ENCODE data around the gene NFIA.
A peak's percentile ranks its signal among the peaks of the same experiment; 100 is the strongest.

NFIA gene

GRCh38 chr1:61453111-61453961 lies 371.0 kb downstream of the NFIA start (continued):
- peak; percentile 77 for TF ChIP-seq PRDM4 (tag by site-specific recombination; IDR thresholded peaks at IDR 0.05)
- no peak for TF ChIP-seq HOXC10 (CRISPR knock-in tag; IDR thresholded peaks at IDR 0.05)
- TF ChIP-seq, protein P1, sequence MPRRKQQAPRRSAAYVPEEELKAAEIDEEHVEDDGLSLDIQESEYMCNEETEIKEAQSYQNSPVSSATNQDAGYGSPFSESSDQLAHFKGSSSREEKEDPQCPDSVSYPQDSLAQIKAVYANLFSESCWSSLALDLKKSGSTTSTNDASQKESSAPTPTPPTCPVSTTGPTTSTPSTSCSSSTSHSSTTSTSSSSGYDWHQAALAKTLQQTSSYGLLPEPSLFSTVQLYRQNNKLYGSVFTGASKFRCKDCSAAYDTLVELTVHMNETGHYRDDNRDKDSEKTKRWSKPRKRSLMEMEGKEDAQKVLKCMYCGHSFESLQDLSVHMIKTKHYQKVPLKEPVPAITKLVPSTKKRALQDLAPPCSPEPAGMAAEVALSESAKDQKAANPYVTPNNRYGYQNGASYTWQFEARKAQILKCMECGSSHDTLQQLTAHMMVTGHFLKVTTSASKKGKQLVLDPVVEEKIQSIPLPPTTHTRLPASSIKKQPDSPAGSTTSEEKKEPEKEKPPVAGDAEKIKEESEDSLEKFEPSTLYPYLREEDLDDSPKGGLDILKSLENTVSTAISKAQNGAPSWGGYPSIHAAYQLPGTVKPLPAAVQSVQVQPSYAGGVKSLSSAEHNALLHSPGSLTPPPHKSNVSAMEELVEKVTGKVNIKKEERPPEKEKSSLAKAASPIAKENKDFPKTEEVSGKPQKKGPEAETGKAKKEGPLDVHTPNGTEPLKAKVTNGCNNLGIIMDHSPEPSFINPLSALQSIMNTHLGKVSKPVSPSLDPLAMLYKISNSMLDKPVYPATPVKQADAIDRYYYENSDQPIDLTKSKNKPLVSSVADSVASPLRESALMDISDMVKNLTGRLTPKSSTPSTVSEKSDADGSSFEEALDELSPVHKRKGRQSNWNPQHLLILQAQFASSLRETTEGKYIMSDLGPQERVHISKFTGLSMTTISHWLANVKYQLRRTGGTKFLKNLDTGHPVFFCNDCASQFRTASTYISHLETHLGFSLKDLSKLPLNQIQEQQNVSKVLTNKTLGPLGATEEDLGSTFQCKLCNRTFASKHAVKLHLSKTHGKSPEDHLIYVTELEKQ (tag by site-specific recombination; IDR thresholded peaks at IDR 0.05; ENCODE audit: borderline replicate concordance): no peak
- TF ChIP-seq ZNF76 (tag by site-specific recombination; IDR thresholded peaks at IDR 0.05; ENCODE audit: borderline replicate concordance, low read depth): no peak
- TF ChIP-seq ZNF561 (tag by site-specific recombination; IDR thresholded peaks at IDR 0.05; ENCODE audit: borderline replicate concordance): peak; percentile 38; the same call in 1 of the 2 replicates
- TF ChIP-seq GLI2 (tag by site-specific recombination; IDR thresholded peaks at IDR 0.05; ENCODE audit: borderline replicate concordance, low read depth): no peak
- TF ChIP-seq ZNF266 (tag by site-specific recombination; IDR thresholded peaks at IDR 0.05; ENCODE audit: low read depth): no peak
- TF ChIP-seq, protein P2, sequence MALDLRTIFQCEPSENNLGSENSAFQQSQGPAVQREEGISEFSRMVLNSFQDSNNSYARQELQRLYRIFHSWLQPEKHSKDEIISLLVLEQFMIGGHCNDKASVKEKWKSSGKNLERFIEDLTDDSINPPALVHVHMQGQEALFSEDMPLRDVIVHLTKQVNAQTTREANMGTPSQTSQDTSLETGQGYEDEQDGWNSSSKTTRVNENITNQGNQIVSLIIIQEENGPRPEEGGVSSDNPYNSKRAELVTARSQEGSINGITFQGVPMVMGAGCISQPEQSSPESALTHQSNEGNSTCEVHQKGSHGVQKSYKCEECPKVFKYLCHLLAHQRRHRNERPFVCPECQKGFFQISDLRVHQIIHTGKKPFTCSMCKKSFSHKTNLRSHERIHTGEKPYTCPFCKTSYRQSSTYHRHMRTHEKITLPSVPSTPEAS (tag by site-specific recombination; IDR thresholded peaks at IDR 0.05): 0 out of 2 replicates have a peak, but pooled peaks have one; percentile 32
- TF ChIP-seq ZNF777 (tag by site-specific recombination; IDR thresholded peaks at IDR 0.05; ENCODE audit: borderline replicate concordance): no peak
- peak; percentile 61; the same call in 1 of the 2 replicates for TF ChIP-seq ZXDB (tag by site-specific recombination; IDR thresholded peaks at IDR 0.05)
- no peak for TF ChIP-seq ZNF239 (tag by site-specific recombination; IDR thresholded peaks at IDR 0.05)
- TF ChIP-seq ZBTB20 (tag by site-specific recombination; IDR thresholded peaks at IDR 0.05): 0 out of 2 replicates have a peak, but pooled peaks have one; percentile 17
- TF ChIP-seq ZNF335 (tag by site-specific recombination; conservative IDR thresholded peaks at IDR 0.05): peak; percentile 87
- TF ChIP-seq ZNF521 (tag by site-specific recombination; IDR thresholded peaks at IDR 0.05): no peak
- TF ChIP-seq ZNF560 (tag by site-specific recombination; IDR thresholded peaks at IDR 0.05; ENCODE audit: borderline replicate concordance): no peak
- no peak for TF ChIP-seq ZNF354C (tag by site-specific recombination; IDR thresholded peaks at IDR 0.05; ENCODE audit: borderline replicate concordance, low read depth)
- no peak for TF ChIP-seq ZNF302 (tag by site-specific recombination; IDR thresholded peaks at IDR 0.05; ENCODE audit: low read depth)
- no peak for TF ChIP-seq ZBTB10 (tag by site-specific recombination; IDR thresholded peaks at IDR 0.05)
- TF ChIP-seq ZNF366 (tag by site-specific recombination; conservative IDR thresholded peaks at IDR 0.05): peak; percentile 71; the same call in 1 of the 2 replicates
- TF ChIP-seq SP3 (tag by site-specific recombination; IDR thresholded peaks at IDR 0.05): 0 out of 2 replicates have a peak, but pooled peaks have one; percentile 9
- peak; percentile 100 for TF ChIP-seq ZBTB17 (tag by site-specific recombination; IDR thresholded peaks at IDR 0.05)
- TF ChIP-seq ZNF48 (tag by site-specific recombination; IDR thresholded peaks at IDR 0.05): no peak
- no peak for TF ChIP-seq ZNF692 (tag by site-specific recombination; IDR thresholded peaks at IDR 0.05)
- TF ChIP-seq ZNF610 (tag by site-specific recombination; IDR thresholded peaks at IDR 0.05; ENCODE audit: borderline replicate concordance): no peak
- TF ChIP-seq ZNF585B (tag by site-specific recombination; IDR thresholded peaks at IDR 0.05): no peak
- TF ChIP-seq ZNF19 (tag by site-specific recombination; IDR thresholded peaks at IDR 0.05; ENCODE audit: low read depth): no peak
- no peak for TF ChIP-seq KLF7 (tag by site-specific recombination; IDR thresholded peaks at IDR 0.05; ENCODE audit: borderline replicate concordance)
- no peak for TF ChIP-seq ZNF350 (tag by site-specific recombination; IDR thresholded peaks at IDR 0.05)

Measured in HEK293 (cell line).